Measurements from ENCODE around the gene GPX7. TPM values are rescaled to one million over a fixed set of nuclear protein-coding genes. Genes with fewer than 3 reads are reported as not detected.

Gene GPX7
- total and polyA plus RNA-seq, 2 experiments from 2014 or later = 14.4 to 45.0 TPM

DNA sequence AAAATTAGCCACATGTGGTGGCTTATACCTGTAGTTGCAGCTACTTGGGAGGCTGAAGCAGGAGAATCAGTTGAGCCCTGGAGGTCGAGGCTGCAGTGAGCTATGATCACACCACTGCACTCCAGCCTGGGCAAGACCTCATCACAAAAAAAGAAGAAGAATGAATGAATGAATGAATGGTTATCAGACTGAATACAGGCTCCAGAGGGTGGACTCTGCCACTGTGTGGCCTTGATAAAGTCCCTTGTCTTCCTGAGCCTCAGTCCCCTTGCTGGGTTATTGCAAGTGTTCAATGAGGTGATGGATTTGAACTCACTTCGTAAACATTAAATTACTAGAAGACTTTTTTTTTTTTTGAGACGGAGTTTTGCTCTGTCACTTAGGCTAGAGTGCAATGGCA is 55.5 kb downstream of the GPX7 start:
- Histone ChIP-seq H3K4me3 (no peak overlapping the region), H3K4me1 (ENCODE audit: low read depth) (peaks cover 8% of the 10 kb centered on the region), H3K36me3 (no peaks in the 10 kb centered on the region), H3K27me3 (no peaks in the 10 kb centered on the region), H3K9me3 (ENCODE audit: low read depth) (no peaks in the 10 kb centered on the region), H3K27ac (no peak overlapping the region)
- TF ChIP-seq CTCF (IDR thresholded peaks at IDR 0.05; ENCODE audit: low read depth, low read length) = no peak
- DNase-seq (ENCODE audit: low read depth in 1 of 2, low spot score in 1 of 2) = no peak

Other genes with a start within 250 kb of the GPX7 start
- gene CC2D1B, start 236.2 kb upstream of the GPX7 start, total RNA-seq = 15.0 and 16.8 TPM in 2 replicates
- gene CC2D1B, start 236.2 kb upstream of the GPX7 start, polyA plus RNA-seq = 4.8 and 14.4 TPM in 2 replicates
- gene ORC1, start 197.9 kb upstream of the GPX7 start, total RNA-seq = 2.2 and 4.5 TPM in 2 replicates
- gene ORC1, start 197.9 kb upstream of the GPX7 start, polyA plus RNA-seq = 3.4 and 4.6 TPM in 2 replicates
- 18.0 and 18.9 TPM in 2 replicates for gene PRPF38A, start 197.8 kb upstream of the GPX7 start, total RNA-seq
- gene PRPF38A, start 197.8 kb upstream of the GPX7 start, polyA plus RNA-seq = 43.4 and 53.4 TPM in 2 replicates
- 44.5 and 93.3 TPM in 2 replicates for gene TUT4, start 49.3 kb upstream of the GPX7 start, total RNA-seq
- gene TUT4, start 49.3 kb upstream of the GPX7 start, polyA plus RNA-seq = 42.6 and 73.5 TPM in 2 replicates
- not detected in 2 replicates for gene SHISAL2A, start 30.8 kb downstream of the GPX7 start, total RNA-seq
- gene SHISAL2A, start 30.8 kb downstream of the GPX7 start, polyA plus RNA-seq = not detected in 2 replicates
- 5.6 and 7.6 TPM in 2 replicates for gene COA7, start 96.0 kb downstream of the GPX7 start, total RNA-seq
- gene COA7, start 96.0 kb downstream of the GPX7 start, polyA plus RNA-seq = 10.4 and 14.2 TPM in 2 replicates
- 40.4 and 42.1 TPM in 2 replicates for gene ZYG11B, start 124.1 kb downstream of the GPX7 start, total RNA-seq
- gene ZYG11B, start 124.1 kb downstream of the GPX7 start, polyA plus RNA-seq = 14.0 and 20.3 TPM in 2 replicates
- gene ZYG11A, start 240.4 kb downstream of the GPX7 start, total RNA-seq = 0.04 and 0.06 TPM in 2 replicates
- 0.04 TPM in 1 of 2 replicates, not detected in the other for gene ZYG11A, start 240.4 kb downstream of the GPX7 start, polyA plus RNA-seq